OCI-LY3 (cell line): ENCODE results near the gene RPAP3.
"Not testable (repeated sequence)": the region's sequence is repeated elsewhere in the genome, so short reads cannot be mapped to it uniquely, and the experiment has no call there.

Source experiments
- H2AFZ ChIP-seq: fragments of 200-600, 300-600 bp; shearing (Covaris generic); 2 replicates; pipeline ENCODE4 v1.6.0; 2014; ENCODE audit warnings: antibody characterized with exemption, low read depth, low read length
- H3K27ac ChIP-seq: fragments of 200-600, 300-600 bp; sonication (generic); 2 replicates; pipeline ENCODE4 v1.5.1; 2014; ENCODE audit warnings: mild to moderate bottlenecking, low read length, moderate library complexity, mixed read lengths
- H3K27me3 ChIP-seq: fragments of 200-600, 300-600 bp; sonication (generic); 2 replicates; pipeline ENCODE4 v1.6.1; 2014; ENCODE audit warnings: low read depth, low read length, mixed read lengths
- H3K36me3 ChIP-seq: fragments of 200-600, 300-600 bp; sonication (generic); replicated peaks from 2 replicates; pipeline ENCODE3; 2014; ENCODE audit warnings: low read depth, low read length, mixed read lengths
- H3K4me1 ChIP-seq: fragments of 300-600, 200-600 bp; sonication (generic); 2 replicates; pipeline ENCODE4 v1.6.1; 2014; ENCODE audit warnings: low read length, mixed read lengths
- H3K4me2 ChIP-seq: fragments of 200-600, 300-600 bp; sonication (generic); 2 replicates; pipeline ENCODE4 v1.6.1; 2014; ENCODE audit warnings: low read length, mixed read lengths
- H3K4me3 ChIP-seq: fragments of 300-600, 200-600 bp; sonication (generic); 2 replicates; pipeline ENCODE4 v1.5.1; 2014; ENCODE audit warnings: antibody characterized with exemption, mild to moderate bottlenecking, low read length, moderate library complexity
- H3K79me2 ChIP-seq: fragments of 300-600, 200-600 bp; shearing (Covaris generic); 2 replicates; pipeline ENCODE4 v1.6.1; 2014; ENCODE audit warnings: mild to moderate bottlenecking, low read length, mixed read lengths
- H3K9ac ChIP-seq: fragments of 300-600, 200-600 bp; shearing (Covaris generic); 2 replicates; pipeline ENCODE4 v1.6.0; 2014; ENCODE audit warnings: mild to moderate bottlenecking, low read length, moderate library complexity
- H3K9me3 ChIP-seq: fragments of 200-600, 300-600 bp; shearing (Covaris generic); 2 replicates; pipeline ENCODE4 v1.6.1; 2014; ENCODE audit warnings: low read length, mixed read lengths; ENCODE audit not compliant: insufficient read depth
- H4K20me1 ChIP-seq: fragments of 200-600, 300-600 bp; sonication (generic); 2 replicates; pipeline ENCODE4 v1.6.1; 2016; ENCODE audit warnings: low read length, mixed read lengths; ENCODE audit not compliant: insufficient read depth
- CTCF ChIP-seq: fragments of 200-600, 300-600 bp; sonication (generic); IDR thresholded peaks from 2 replicates; pipeline ENCODE4 v1.5.1; 2014; ENCODE audit warnings: antibody characterized with exemption, low read length, low read depth
- EZH2phosphoT487 ChIP-seq: fragments of 200-600 bp; shearing (Covaris generic); IDR thresholded peaks from 2 replicates; pipeline ENCODE4 v1.6.1; 2018; ENCODE audit warnings: antibody characterized with exemption, mixed run types, low read depth

RPAP3 gene

GRCh38 chr12:47648056-47648579 is 57.7 kb downstream of the RPAP3 start:
- Histone ChIP-seq H3K27ac (no peak overlapping the region), H3K27me3 (no peaks in the 10 kb centered on the region), H3K36me3 (peaks cover 47% of the 10 kb centered on the region), H3K79me2 (no peaks in the 10 kb centered on the region), H3K4me1 (peaks cover 30% of the 10 kb centered on the region), H3K4me3 (no peak overlapping the region), H3K4me2 (no peak overlapping the region), H3K9ac (no peak overlapping the region), H4K20me1 (no peaks in the 10 kb centered on the region), H2AFZ (no peak overlapping the region), H3K9me3 (0 out of 2 replicates have a peak, but pooled peaks cover 6% of the 10 kb centered on the region)
- no peak for TF ChIP-seq EZH2phosphoT487
- TF ChIP-seq CTCF, result no peak

GRCh38 chr12:47642310-47642709 is 63.5 kb downstream of the RPAP3 start:
- peaks cover 39% of the 10 kb centered on the region for H3K36me3 ChIP-seq
- H3K27me3 ChIP-seq, H2AFZ ChIP-seq: not testable (repeated sequence)

GRCh38 chr12:47636908-47637780 is 68.7 kb downstream of the RPAP3 start:
- Histone ChIP-seq H3K36me3 (peaks cover 16% of the 10 kb centered on the region), H3K4me2 (no peak overlapping the region), H3K27ac (no peak overlapping the region), H3K9ac (no peak overlapping the region), H3K79me2 (0 out of 2 replicates have a peak, but pooled peaks cover 2% of the 10 kb centered on the region), H4K20me1 (no peaks in the 10 kb centered on the region), H3K9me3 (no peaks in the 10 kb centered on the region), H3K4me3 (no peak overlapping the region), H3K27me3 (no peaks in the 10 kb centered on the region), H3K4me1 (no peaks in the 10 kb centered on the region), H2AFZ (no peak overlapping the region)
- TF ChIP-seq CTCF, result peak; percentile 62
- no peak for TF ChIP-seq EZH2phosphoT487

More at GRCh38 chr12:47642310-47642709, 63.5 kb downstream of the RPAP3 start:
- not testable (repeated sequence) for H3K9me3 ChIP-seq, H4K20me1 ChIP-seq, H3K4me1 ChIP-seq, H3K4me2 ChIP-seq, H3K79me2 ChIP-seq, H3K4me3 ChIP-seq, H3K9ac ChIP-seq, H3K27ac ChIP-seq

GRCh38 chr12:47635770-47636169 is 70.1 kb downstream of the RPAP3 start:
- H3K4me1 ChIP-seq, H4K20me1 ChIP-seq, H3K4me3 ChIP-seq, H3K27me3 ChIP-seq, H3K79me2 ChIP-seq, H3K4me2 ChIP-seq, H3K9ac ChIP-seq, H3K9me3 ChIP-seq, H3K27ac ChIP-seq, H2AFZ ChIP-seq: not testable (repeated sequence)
- peaks cover 30% of the 10 kb centered on the region for H3K36me3 ChIP-seq

- no peak overlapping the region for H3K4me2 ChIP-seq
- H3K27ac ChIP-seq, result no peak overlapping the region
- H3K27me3 ChIP-seq, result no peaks in the 10 kb centered on the region
- no peak overlapping the region for H3K4me3 ChIP-seq
- H3K4me1 ChIP-seq, result no peaks in the 10 kb centered on the region
- no peaks in the 10 kb centered on the region for H3K79me2 ChIP-seq
- no peaks in the 10 kb centered on the region for H4K20me1 ChIP-seq
- TF ChIP-seq EZH2phosphoT487 (no peak), CTCF (no peak)
- H3K36me3 ChIP-seq, result peaks cover 33% of the 10 kb centered on the region
- H3K9ac ChIP-seq, result no peak overlapping the region
- no peaks in the 10 kb centered on the region for H3K9me3 ChIP-seq
- no peak overlapping the region for H2AFZ ChIP-seq
Observed at GRCh38 chr12:47634127-47634526, 71.7 kb downstream of the RPAP3 start.
